Measurements from ENCODE around the gene PIK3CA.

GRCh38 chr3:179286331-179286730 is 138.2 kb downstream of the PIK3CA start:
- no peak for TF ChIP-seq CTCF (IDR thresholded peaks at IDR 0.05)
- TF ChIP-seq POLR2A (IDR thresholded peaks at IDR 0.05), result no peak

Data from vagina (tissue), 2 donors.